Daoy (cell line): Measurements from ENCODE around the gene CIRBP. TPM values are rescaled to one million over a fixed set of nuclear protein-coding genes. Genes with fewer than 3 reads are reported as not detected.
A peak's percentile ranks its signal among the peaks of the same experiment; 100 is the strongest.

Source experiments
- DNase-seq: peaks from one replicate; pipeline ENCODE4 v3.0.0-alpha.2; 2015; ENCODE audit warnings: low read depth
- total RNA-seq: library from RNA; depleted of rRNA; stranded (reverse); fragments of >200 nt; shearing (Covaris generic); gene quantifications from 2 replicates; pipeline ENCODE4 v1.2.3, GENCODE V29; 2014; rRNA removed

CIRBP gene
- 234 and 288 TPM in 2 replicates for total RNA-seq

DNA sequence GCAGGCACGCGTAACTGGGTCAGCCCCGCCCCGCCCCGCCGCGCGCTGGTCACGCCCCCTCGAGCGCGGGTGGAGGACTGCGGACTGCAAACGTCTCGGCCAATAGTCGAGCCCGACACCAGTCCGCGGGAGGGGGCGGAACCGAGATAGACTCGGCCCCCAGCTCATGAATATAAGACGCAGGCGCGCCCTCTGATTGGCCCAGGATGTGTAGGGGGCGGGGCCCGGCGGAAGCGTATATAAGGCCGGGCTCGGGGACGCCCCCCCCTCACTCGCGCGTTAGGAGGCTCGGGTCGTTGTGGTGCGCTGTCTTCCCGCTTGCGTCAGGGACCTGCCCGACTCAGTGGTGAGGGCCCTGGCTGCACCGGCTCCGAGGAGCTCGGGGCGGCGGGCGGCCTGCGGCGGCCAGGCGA, at the start of gene CIRBP:
CIRBP (plus strand) TSS at position 268 of the 413 bp plus-strand sequence. CDS start 1,602 bp downstream, outside the sequence.
- DNase-seq: peak; percentile 99

DNA sequence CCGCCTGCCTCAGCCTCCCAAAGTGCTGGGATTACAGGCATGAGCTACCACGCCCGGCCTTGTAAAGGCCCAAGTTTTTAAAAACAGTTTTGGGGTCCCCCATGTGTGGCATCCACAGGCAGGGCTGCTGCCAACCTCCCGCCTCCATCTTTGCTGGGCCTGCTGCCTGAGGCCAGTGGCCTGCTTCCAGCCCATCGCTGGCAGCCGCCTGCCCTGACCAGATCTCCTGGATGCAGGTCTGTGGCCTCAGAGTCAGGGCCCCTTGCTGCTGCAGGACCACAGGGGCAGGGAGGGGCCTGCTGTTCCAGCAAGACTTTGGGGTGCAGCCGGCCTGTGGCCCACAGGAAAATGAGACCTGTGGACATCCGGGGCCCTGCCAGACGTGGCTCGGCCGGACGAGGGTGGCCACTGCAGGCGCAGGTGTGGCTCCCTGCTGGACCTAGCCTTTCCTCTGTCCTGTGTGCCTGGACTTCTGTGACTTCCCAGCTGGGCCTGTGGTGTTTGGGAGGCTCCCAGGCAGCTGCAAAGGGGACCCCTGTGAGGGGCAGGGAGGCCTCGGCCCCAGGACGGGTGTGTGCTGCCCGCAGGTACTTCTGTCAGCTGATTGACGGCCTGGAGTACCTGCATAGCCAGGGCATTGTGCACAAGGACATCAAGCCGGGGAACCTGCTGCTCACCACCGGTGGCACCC, 49.2 kb upstream of the CIRBP start:
- DNase-seq: no peak

DNA sequence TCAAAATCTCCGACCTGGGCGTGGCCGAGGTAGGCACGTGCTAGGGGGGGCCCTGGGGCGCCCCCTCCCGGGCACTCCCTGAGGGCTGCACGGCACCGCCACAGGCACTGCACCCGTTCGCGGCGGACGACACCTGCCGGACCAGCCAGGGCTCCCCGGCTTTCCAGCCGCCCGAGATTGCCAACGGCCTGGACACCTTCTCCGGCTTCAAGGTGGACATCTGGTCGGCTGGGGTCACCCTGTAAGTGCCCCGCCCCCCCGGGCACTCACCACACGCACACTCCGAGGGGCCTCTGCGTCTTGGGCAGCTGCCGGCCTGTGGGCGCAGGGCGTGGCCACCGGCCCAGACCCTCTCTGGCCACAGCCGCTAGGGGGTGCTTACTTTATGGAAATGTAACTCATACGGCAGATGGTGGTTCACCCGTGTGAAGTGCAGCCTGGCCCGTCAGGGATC, 48.6 kb upstream of the CIRBP start:
- no peak for DNase-seq

GRCh38 chr19:1220976-1221903, 47.9 kb upstream of the CIRBP start:
- DNase-seq: no peak

- DNase-seq: no peak
Observed at GRCh38 chr19:1221904-1222255, 47.3 kb upstream of the CIRBP start.

GRCh38 chr19:1222394-1222793, 46.7 kb upstream of the CIRBP start:
- DNase-seq: no peak

DNA sequence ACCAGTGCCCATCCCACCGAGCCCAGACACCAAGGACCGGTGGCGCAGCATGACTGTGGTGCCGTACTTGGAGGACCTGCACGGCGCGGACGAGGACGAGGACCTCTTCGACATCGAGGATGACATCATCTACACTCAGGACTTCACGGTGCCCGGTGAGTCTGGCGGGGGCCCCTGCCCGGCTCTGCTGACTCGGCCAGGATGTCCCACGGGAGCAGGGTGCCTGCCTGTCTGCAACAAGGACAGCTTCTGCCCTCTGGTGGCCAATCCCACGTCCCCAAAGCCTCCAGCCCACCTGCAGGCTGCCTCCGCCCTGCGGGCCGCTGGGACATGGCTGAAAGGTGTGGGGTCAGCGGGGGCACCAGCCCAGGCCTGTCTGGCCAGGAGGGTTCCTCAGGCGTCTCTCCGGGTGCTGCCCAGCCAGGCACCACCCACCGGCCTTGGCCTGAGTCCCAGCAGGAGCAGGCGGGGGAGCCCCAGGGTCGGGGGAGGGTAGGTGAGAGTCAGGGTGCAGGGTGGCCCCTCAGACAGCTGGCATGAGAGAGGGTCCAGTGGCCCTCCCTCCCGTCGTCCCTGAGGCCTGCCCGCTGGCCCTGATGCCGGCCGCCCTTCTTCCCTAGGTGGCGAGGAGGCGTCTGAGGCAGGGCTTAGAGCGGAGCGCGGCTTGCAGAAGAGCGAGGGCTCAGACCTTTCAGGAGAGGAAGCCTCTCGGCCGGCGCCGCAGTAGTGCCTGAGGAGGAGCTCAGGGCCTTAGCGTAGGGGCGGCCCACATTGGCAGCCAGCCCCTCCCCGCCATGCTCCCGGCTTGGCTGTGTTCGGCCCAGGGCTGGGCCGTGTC, 45.9 kb upstream of the CIRBP start:
- peak; percentile 68 for DNase-seq

GRCh38 chr19:1224047-1224825, 44.9 kb upstream of the CIRBP start:
- no peak for DNase-seq

GRCh38 chr19:1224847-1225246, 44.3 kb upstream of the CIRBP start:
- no peak for DNase-seq

GRCh38 chr19:1225440-1226226, 43.5 kb upstream of the CIRBP start:
- DNase-seq: no peak

DNA sequence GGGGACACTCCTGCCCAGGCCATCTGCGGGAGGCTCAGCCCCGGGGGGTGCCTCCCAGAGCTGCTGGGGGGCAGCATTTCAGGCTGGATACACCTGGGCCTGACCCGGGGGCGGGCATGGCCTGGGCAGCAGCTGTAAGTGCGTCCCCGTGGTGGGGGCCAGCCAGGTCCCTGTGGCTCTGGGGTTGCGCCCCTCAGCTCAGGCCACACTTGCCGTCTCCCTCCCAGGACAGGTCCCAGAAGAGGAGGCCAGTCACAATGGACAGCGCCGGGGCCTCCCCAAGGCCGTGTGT, 43.0 kb upstream of the CIRBP start:
- no peak for DNase-seq

- DNase-seq: no peak
Observed at GRCh38 chr19:1226522-1227303, 42.4 kb upstream of the CIRBP start.

DNA sequence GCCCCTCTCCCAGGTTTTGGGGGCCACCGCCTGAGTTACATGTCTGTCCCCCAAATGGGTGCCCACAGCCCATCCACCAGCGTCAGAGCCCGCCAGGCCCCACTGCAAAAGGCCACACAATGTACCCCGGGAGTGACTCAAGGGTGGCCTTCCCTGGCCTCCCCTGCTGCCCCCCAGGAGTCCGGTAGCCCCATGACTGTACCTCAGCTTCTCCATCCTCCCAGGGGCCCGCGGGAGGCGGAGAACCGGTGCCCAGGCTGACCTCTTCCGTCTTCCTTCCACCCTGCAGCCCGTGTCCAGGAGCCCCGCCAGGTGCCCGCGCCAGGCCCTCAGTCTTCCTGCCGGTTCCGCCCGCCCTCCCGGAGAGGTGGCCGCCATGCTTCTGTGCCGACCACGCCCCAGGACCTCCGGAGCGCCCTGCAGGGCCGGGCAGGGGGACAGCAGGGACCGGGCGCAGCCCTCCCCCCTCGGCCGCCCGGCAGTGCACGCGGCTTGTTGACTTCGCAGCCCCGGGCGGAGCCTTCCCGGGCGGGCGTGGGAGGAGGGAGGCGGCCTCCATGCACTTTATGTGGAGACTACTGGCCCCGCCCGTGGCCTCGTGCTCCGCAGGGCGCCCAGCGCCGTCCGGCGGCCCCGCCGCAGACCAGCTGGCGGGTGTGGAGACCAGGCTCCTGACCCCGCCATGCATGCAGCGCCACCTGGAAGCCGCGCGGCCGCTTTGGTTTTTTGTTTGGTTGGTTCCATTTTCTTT, 41.7 kb upstream of the CIRBP start:
- DNase-seq: no peak

DNA sequence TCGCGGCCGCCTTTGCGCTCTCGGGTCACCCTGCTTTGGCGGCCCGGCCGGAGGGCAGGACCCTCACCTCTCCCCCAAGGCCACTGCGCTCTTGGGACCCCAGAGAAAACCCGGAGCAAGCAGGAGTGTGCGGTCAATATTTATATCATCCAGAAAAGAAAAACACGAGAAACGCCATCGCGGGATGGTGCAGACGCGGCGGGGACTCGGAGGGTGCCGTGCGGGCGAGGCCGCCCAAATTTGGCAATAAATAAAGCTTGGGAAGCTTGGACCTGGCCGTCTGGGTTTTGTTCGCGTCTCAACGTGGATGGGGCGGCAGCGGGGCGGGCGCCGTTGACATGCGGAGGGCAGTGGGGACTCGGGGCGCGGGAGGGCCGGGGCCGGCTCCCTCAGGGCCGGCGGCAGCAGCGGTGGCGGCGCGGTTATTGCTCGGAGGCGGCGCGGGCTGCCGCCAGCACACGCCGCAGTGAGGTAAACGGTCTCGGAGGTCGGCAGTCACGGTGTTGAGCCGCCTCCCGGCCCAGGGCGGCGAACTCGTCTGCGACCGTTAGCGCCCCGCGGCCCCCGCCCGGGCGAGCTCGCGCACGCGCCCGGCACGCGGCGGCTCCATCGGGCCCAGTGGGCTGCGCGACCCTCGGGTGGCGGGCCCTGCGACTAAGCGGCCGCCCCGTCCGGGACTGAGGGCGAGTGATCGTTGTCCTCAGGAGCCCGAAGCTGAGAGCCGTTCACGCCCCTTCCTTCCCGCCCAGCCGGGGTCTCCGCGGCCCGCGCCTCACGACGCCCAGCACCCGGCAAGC, 40.8 kb upstream of the CIRBP start:
- DNase-seq: no peak

- DNase-seq: no peak
Observed at GRCh38 chr19:1229056-1229923, 39.8 kb upstream of the CIRBP start.

DNA sequence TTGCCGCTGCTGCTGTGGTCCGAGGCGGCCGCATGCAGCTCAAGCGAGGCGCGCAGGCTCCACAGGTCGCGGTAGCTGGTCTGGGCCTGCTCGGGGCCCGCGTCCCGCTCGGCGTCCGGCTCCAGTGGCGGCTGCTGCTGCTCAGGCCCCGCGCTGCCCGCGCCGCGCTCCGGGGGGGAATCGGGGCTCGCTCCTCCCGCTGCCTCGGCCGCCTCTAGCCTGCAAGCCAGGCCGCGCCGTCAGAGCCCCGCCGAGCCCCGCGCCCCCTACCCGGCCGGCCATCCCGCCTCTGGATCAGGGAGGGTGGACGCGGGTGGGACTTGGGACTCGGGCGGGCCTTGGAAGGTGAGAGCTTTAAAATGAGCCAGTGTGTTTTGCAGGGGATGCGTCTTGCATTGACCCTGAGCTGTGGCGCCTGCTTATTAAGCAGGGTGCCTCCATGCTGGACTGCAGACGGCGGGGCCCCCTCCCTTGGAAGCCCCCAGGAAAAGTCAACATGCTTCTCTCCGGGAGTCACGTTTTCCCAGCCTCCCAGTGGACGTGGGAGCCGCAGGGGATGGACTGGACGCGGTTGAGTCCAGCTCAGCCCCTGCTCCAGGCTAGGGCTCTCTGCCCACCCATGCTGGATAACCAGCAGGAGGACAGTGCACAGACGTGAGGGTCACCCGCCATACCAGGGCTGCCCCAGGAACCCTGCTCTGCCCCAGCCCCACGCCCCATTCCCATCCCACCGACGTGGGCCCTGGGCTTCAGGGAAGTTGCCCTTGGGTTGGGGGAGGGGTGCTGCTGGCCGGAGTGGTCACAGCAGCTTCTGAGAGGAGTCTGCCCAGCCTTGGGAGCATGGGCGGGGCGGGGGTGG, 39.0 kb upstream of the CIRBP start:
- no peak for DNase-seq
